ENCODE measurements around the gene CTIF. TPM values are rescaled to one million over a fixed set of nuclear protein-coding genes. Genes with fewer than 3 reads are reported as not detected.

CTIF gene
- total and polyA plus RNA-seq, 4 donors, result 10.6 to 26.7 (median 12.3) TPM

GRCh38 chr18:48613589-48614404 lies 75.0 kb downstream of the CTIF start:
- no peak for DNase-seq (ENCODE audit: low spot score)
- H3K9ac ChIP-seq (ENCODE audit: low read depth in 1 of 2, low read length in 2 of 2), result no peak overlapping the region
- TF ChIP-seq HNF4G (IDR thresholded peaks at IDR 0.05) (no peak), GABPA (IDR thresholded peaks at IDR 0.05 in 1 of 2, conservative IDR thresholded peaks at IDR 0.05 in 1 of 2) (no peak), FOXA2 (IDR thresholded peaks at IDR 0.05) (no peak), FOXA1 (IDR thresholded peaks at IDR 0.05) (no peak)
- peaks cover 0 to 6% (median 2%) of the 10 kb centered on the region in 4 donors for H3K4me1 ChIP-seq (ENCODE audit: control insufficient read depth in 4 of 4, insufficient read depth in 4 of 4, low read length in 3 of 4)
- H3K36me3 ChIP-seq (ENCODE audit: control insufficient read depth in 4 of 4, insufficient read depth in 3 of 4, low read depth in 1 of 4, low read length in 3 of 4), result peaks cover 0 to 3% (median 1%) of the 10 kb centered on the region in 4 donors
- WGBS, result 77% methylated on average over 15 of the region's 15 CpGs
- no peaks in the 10 kb centered on the region for H3K27me3 ChIP-seq (ENCODE audit: control insufficient read depth in 4 of 4, insufficient read depth in 4 of 4, low read length in 3 of 4)
- H3K9me3 ChIP-seq (ENCODE audit: control insufficient read depth in 4 of 4, low read length in 3 of 4), result no peaks in the 10 kb centered on the region
- H3K27ac ChIP-seq (ENCODE audit: low read depth in 1 of 2, low read length in 2 of 2), result no peak overlapping the region
- H3K4me3 ChIP-seq (ENCODE audit: low read depth in 1 of 3, low read length in 3 of 3), result no peak overlapping the region

- peaks cover 2 to 16% (median 7%) of the 10 kb centered on the region in 4 donors for H3K36me3 ChIP-seq (ENCODE audit: control insufficient read depth in 4 of 4, insufficient read depth in 3 of 4, low read depth in 1 of 4, low read length in 3 of 4)
- TF ChIP-seq RXRA (IDR thresholded peaks at IDR 0.05) (no peak), YY1 (IDR thresholded peaks at IDR 0.05) (no peak), TAF1 (conservative IDR thresholded peaks at IDR 0.05) (no peak), NR2F2 (IDR thresholded peaks at IDR 0.05) (no peak), REST (IDR thresholded peaks at IDR 0.05) (no peak), CTCF (IDR thresholded peaks at IDR 0.05; ENCODE audit: low read depth, low read length, missing input control) (no peak), HNF4A (conservative IDR thresholded peaks at IDR 0.05) (no peak), SP1 (IDR thresholded peaks at IDR 0.05) (no peak), MAX (IDR thresholded peaks at IDR 0.05) (no peak), HNF4G (IDR thresholded peaks at IDR 0.05) (no peak), JUND (IDR thresholded peaks at IDR 0.05) (no peak), ZBTB33 (IDR thresholded peaks at IDR 0.05) (no peak), EGR1 (IDR thresholded peaks at IDR 0.05; ENCODE audit: low read depth in 2 of 2) (no peak), FOXA1 (IDR thresholded peaks at IDR 0.05) (no peak), FOXA2 (IDR thresholded peaks at IDR 0.05) (no peak), GABPA (IDR thresholded peaks at IDR 0.05 in 1 of 2, conservative IDR thresholded peaks at IDR 0.05 in 1 of 2) (no peak), ATF3 (IDR thresholded peaks at IDR 0.05) (no peak), RAD21 (IDR thresholded peaks at IDR 0.05) (no peak)
- H3K4me3 ChIP-seq (ENCODE audit: low read depth in 1 of 3, low read length in 3 of 3), result no peak overlapping the region
- no peak overlapping the region for H3K9ac ChIP-seq (ENCODE audit: low read depth in 1 of 2, low read length in 2 of 2)
- H3K27me3 ChIP-seq (ENCODE audit: control insufficient read depth in 4 of 4, insufficient read depth in 4 of 4, low read length in 3 of 4), result no peaks in the 10 kb centered on the region
- H3K9me3 ChIP-seq (ENCODE audit: control insufficient read depth in 4 of 4, low read length in 3 of 4), result no peaks in the 10 kb centered on the region
- no peak for DNase-seq (ENCODE audit: low spot score)
- 87% methylated on average over 31 of the region's 31 CpGs for WGBS
- H3K4me1 ChIP-seq (ENCODE audit: control insufficient read depth in 4 of 4, insufficient read depth in 4 of 4, low read length in 3 of 4), result peaks cover 0 to 6% (median 2%) of the 10 kb centered on the region in 4 donors
- no peak overlapping the region for H3K27ac ChIP-seq (ENCODE audit: low read depth in 1 of 2, low read length in 2 of 2)
These were observed 77.0 kb downstream of the CTIF start for GRCh38 chr18:48615566-48616401.

Data from liver (tissue), 9 donors.